IPS-NIHi7 (cell line): Measurements from ENCODE around the gene C13orf46.

ENCODE experiments used
- DNase-seq: peaks from one replicate; pipeline ENCODE4 v3.0.0; 2012; ENCODE audit warnings: mixed read lengths; ENCODE audit errors: extremely low spot score

Gene C13orf46

GRCh38 chr13:113970810-113971470 lies 2.9 kb downstream of the C13orf46 start:
- DNase-seq = no peak

DNA sequence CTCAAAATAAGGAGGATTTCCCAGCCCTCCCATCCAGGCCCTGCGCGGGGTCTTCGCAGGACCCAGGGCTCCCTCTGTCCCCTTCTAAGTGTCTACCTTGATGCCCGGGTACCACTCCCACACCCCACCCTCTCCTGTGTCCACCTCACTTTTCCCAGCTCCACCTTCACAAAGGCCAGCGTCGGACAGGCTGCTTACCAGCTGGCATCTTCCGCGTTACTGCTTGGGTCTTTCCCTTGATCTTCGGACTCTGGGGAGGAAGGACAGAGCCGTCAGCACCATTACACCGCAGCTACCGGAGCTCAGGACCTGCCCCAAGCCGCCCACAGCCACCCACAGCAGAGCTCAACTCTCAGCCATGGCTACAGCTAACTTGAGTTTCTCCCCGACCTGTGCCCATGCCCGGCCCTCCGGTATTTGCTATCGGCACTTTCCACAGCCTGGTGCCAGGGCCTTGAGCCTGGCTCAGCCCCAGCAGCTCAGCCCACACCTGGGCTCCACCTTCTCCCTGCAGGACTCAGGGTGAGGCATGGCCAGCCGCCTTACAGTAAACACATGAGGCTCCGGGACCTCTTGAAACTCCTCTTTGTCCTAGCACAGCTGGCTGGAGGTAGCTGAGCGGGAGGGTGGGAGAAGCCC lies 3.8 kb downstream of the C13orf46 start:
- no peak for DNase-seq

GRCh38 chr13:113969311-113969972 lies 4.4 kb downstream of the C13orf46 start:
- no peak for DNase-seq

GRCh38 chr13:113968463-113969310 lies 5.2 kb downstream of the C13orf46 start:
- no peak for DNase-seq

- DNase-seq = no peak
Observed at GRCh38 chr13:113967729-113968462, 6.0 kb downstream of the C13orf46 start.

DNA sequence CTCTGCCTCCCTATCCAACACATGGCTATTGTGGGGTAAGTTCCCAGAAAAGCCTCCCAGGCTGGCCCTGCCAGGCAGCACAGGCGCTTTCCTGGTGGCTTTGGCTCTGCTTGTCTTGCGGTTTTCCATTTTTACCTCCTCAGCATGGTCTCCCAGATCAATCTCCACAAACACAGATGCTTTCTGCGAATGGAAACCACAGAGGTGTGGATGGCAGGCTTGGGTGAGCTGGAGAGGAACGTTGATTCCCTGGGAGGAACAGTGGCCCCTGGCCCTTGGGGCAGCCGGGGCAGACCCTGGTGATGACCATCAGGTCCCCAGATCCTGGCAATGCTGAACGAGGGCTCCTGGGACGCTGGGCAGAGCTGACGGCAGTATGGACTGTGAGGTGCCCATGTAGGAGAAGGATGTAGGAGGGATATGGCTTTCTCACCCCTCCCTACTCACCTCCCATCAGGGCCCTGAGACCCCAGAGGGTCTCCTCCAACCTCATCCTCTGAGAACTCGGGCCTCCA lies 6.6 kb downstream of the C13orf46 start:
- DNase-seq = no peak

DNA sequence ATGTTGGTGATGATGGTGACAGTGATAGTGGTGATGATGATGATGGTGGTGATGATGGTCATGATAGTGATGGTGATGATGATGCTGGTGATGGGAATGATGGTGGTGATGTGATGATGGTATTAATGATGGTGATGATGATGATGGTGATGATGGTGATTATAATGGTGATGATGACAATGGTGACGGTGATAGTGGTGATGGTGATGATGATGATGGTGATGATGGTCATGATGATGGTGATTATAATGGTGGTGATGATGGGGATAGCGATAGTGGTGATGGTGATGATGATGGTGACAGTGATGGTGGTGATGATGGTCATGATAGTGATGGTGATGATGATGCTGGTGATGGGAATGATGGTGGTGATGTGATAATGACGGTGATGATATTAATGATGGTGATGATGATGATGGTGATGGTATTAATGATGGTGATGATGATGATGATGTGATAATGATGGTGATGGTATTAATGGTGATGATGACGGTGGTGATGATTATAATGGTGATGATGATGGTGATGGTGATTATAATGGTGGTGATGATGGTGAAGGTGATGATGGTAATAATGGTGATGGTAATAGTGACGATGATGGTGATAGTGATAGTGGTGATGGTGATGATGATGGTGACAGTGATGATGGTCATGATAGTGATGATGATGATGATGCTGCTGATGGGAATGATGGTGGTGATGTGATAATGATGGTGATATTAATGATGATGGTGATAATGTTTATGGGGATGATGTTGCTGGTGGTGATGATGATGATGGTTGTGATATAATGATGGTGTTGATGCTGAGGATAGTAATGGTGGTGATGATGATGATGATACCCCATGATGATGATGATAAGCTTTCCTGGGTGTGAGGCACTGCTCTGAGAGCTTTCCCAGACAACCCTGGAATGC lies 7.7 kb downstream of the C13orf46 start:
- no peak for DNase-seq

DNA sequence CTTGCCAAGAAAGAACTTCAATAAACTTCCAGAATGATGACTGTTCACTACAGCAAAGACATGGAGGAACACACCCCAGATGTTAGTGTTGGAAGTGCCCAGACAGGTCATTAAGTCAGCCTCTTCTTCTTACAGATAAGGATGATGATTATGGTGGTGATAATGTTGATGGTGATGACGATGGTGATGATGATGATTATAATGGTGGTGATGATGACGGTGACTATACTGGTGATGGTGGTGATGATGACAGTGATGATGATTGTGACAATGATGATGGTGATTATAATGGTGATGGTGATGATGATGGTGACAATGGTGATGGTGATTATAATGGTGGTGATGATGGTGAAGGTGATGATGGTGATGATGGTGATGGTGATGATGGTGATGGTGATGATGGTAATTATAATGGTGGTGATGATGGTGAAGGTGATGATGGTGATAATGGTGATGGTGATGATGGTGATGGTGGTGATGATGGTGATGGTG lies 8.4 kb downstream of the C13orf46 start:
- no peak for DNase-seq

DNA sequence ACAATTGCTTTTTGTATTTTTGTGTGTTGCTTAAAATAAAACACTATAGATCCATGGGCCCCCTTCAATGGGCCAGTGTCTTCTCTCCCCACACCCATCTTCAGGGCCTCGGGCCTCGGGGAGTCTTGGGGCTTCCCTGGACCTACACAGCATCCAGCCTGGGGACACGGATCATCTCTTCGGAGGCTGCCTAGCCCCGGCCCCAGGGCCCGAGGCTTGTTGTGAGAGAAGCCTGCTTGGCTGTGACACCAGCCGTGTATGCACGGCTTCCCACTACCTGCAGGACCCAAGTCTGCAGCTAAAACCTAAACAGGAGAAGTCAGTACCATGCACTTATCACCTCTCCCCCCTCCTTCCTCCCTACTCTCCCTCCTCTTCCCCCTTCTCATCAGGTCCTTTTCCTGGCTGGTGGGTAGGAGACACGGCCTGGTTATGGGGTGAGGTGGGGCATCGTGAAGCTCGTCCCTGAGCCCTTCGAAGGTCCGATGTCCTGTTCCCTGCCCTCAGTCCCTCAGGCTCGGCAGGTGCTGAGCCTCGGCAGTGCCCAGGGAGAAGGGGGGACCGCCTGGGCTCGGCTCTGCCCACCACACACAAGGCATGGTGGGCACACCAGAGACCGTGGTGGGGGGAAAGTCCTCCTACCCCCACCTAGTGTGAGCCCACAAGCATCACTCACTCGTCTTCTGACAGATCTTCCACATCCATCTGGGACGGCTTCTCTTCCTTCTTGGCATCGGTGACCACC lies 9.5 kb downstream of the C13orf46 start:
- no peak for DNase-seq

DNA sequence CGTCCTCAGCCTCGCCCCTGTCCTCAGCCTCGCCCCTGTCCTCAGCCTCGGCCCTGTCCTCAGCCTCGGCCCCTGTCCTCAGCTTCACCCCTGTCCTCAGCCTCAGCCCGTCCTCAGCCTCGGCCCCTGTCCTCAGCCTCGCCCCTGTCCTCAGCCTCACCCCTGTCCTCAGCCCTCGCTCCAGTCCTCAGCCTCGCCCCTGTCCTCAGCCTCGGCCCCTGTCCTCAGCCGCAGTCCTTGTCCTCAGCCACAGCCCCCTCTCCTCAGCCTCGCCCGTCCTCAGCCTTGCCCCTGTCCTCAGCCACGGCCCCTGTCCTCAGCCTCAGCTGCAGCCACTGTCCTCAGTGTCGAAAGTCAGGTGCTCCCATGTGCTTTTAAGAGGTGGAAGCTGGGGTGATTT lies 10.5 kb downstream of the C13orf46 start:
- no peak for DNase-seq

GRCh38 chr13:113962975-113963374 lies 10.9 kb downstream of the C13orf46 start:
- no peak for DNase-seq

DNA sequence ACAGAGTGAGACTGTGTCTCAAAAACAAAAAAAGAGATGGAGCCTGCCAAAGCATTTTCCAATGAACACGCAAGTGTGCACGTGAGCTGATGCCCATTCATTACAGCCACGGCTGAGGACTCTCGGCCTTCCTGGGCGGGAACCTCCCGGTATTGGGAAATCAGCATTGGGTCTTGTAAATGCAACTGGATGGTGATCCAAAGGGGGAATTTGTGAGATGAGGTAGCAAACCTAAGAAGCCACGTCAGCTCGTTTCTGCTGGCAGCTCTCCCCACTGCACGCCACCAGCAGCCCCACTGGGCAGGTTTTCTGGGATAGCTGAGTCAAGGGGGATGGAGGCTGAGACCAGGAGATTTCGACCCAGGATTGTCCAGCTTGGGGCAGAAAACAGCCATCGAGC lies 11.5 kb downstream of the C13orf46 start:
- DNase-seq = no peak

DNA sequence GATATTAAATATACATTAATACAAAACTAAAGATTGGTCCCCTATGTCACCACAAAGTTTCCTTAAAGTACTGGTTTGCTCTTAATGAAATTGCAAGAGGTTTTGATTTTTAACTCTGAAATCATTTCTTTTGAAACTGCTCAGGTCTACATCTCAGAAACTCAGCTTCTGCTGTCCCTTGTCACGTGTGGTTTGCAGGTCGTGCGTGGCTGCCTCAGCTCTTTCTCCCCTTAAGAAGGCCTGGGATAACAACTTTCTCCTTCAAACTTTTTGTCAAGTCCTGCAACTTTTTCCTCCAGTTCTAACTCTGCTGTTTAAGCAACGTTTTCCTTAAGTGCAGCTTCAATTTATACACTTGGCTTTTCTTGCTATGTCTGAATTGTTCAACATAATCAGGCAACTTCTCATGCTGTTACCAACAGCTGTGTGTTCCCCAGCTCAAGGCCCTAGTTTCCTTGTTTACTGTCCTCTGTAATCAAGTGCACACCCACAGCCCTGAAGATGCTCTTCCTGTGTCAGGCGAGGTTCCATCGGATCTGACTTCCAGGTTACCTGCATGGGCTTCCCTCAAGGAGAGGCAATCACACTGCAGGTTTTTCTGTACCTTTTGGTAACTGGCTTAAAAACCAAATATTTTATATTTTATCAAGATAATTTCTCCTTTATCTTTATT lies 13.5 kb downstream of the C13orf46 start:
- DNase-seq = no peak

- no peak for DNase-seq
Observed at GRCh38 chr13:113959198-113959597, 14.7 kb downstream of the C13orf46 start.

DNA sequence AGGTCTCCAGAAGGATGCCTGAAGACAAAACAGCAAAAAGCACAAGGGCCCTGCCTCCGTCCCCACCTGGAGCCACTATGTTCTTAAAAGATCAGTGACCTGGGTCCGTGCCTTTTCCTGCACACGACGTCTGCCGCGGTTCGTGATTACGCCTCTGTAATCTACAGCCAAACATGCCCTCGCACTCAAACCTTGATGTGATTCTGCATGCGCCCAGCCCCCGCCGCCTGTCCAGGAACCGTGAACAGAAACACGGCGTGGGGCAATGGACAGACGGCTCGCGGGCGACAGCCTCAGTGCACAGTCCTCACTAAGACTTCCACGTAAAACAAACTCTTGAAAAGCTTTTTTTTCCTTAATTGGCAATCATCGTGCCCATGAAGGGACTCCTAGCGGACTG lies 15.5 kb downstream of the C13orf46 start:
- no peak for DNase-seq

DNA sequence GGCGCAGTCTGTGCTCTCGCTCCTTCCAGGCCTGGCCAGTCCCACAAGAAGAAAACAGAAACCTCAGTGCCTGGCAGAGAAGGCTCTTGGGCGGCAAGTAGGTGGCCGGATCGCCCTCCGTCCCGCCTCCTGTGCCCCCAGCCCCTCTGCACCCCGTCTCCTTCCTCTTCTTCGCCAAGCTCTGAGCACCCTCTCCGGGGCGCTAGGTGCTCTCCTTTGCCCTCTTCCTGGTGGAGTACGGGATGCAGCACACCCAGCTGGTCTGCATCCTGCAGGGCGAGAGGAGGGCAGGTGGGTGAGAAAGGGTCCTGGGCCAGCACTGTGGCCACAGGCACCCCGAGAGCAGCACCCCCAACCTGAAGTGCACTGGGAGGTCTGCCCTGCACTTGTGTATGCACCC lies 17.3 kb downstream of the C13orf46 start:
- no peak for DNase-seq

GRCh38 chr13:113955691-113956090 lies 18.2 kb downstream of the C13orf46 start:
- no peak for DNase-seq

DNA sequence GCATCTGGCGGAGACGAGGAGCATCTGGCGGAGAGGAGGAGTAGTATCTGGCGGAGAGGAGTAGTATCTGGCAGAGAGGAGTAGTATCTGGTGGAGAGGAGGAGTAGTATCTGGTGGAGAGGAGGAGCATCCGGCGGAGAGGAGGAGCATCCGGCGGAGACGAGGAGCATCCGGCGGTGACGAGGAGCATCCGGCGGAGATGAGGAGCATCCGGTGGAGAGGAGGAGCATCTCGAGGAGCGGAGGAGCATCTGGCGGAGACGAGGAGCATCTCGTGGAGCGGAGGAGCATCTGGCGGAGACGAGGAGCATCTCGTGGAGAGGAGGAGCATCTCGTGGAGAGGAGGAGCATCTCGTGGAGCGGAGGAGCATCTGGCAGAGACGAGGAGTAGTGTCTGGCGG lies 18.6 kb downstream of the C13orf46 start:
- DNase-seq = no peak
